ENCODE measurements around the gene UCN.
A peak's percentile ranks its signal among the peaks of the same experiment; 100 is the strongest.
"Not testable (repeated sequence)": the region's sequence is repeated elsewhere in the genome, so short reads cannot be mapped to it uniquely, and the experiment has no call there.

The UCN gene

DNA sequence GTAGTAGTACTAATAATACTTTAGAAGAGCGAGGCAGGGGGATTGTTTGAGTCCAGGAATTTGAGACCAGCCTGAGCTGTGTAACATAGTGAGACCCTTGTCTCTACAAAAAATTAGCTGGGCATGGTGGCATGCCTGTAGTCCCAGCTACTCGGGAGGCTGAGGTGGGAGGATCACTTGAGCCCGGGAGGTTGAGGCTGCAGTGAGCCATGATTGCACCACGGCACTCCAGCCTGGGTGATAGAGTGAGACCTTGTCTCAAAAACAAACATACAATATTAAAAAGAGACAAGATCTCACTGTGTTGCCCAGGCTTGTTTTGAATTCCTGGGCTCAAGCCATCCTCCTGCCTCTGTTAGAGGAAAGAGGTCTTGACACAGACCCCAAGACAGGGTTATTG lies 7.6 kb downstream of the UCN start:
- H3K4me3 ChIP-seq (ENCODE audit: low read length); H3K27ac ChIP-seq (ENCODE audit: low read length); H3K9ac ChIP-seq (ENCODE audit: low read length): not testable (repeated sequence)

DNA sequence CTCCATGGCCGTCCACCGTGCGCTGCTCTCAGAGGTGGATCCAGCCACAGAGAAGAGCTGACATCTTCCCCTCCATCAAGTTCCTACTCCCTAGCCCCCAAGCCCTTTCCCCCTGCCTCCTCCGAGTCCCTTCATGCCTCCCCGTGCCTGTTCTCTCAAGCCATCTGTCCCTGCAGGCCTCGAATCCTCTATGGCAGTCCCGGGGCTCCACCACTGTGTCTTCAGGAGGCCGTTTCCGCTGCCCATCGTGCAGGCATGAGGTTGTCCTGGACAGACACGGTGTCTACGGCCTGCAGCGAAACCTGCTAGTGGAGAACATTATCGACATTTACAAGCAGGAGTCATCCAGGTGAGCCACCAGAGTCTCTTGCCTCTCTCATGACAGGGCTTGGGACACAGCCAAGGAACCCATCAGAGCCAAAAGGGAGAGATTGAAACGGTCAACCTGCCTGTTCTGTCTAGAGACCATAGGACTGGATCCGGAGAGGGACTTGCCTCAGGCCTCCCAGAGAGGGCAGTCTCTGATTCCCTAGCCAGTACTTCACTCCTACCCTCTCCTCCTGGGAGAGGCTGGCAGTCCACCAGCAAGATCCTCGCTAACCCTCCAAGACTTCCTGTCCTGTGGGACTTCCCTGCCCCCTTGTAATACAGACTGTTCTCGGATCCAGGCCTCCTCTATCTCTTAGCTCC lies 9.7 kb downstream of the UCN start:
- H3K27ac ChIP-seq (ENCODE audit: low read length): no peak overlapping the region
- H3K36me3 ChIP-seq (ENCODE audit: control insufficient read depth, low read depth, low read length): no peaks in the 10 kb centered on the region
- no peaks in the 10 kb centered on the region for H3K4me1 ChIP-seq (ENCODE audit: control insufficient read depth, low read depth, low read length)
- H3K9ac ChIP-seq (ENCODE audit: low read length): no peak overlapping the region
- no peak overlapping the region for H3K4me3 ChIP-seq (ENCODE audit: low read length)
- H3K27me3 ChIP-seq (ENCODE audit: control insufficient read depth, insufficient read depth, low read length): no peaks in the 10 kb centered on the region
- no peaks in the 10 kb centered on the region for H3K9me3 ChIP-seq (ENCODE audit: control insufficient read depth, low read depth, low read length)

More for the DNA sequence above, 7.6 kb downstream of the UCN start:
- H3K27me3 ChIP-seq (ENCODE audit: control insufficient read depth, insufficient read depth, low read length): peaks cover 15% of the 10 kb centered on the region
- H3K4me1 ChIP-seq (ENCODE audit: control insufficient read depth, low read depth, low read length); H3K36me3 ChIP-seq (ENCODE audit: control insufficient read depth, low read depth, low read length); H3K9me3 ChIP-seq (ENCODE audit: control insufficient read depth, low read depth, low read length): not testable (repeated sequence)

DNA sequence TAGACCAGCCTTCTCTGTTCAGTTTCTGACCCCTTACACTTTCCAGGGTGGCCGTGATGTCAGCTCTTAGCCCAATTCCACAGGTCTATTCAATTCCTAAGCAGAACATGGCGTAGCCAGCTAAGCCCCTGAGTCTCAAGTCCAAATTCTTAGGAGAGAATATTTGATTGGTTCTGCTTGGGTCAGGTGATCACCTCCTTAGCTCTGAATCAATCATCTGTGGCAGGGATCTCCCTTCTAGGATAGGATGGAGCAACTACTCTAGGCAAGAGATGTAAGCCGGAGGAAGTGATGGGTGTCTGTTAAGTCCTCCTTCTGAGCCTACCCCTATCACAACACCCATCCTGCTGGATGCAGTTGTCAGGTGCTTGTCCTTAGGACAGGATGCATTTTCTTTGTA lies 11.1 kb downstream of the UCN start:
- Histone ChIP-seq H3K9me3 (ENCODE audit: control insufficient read depth, low read depth, low read length) (no peaks in the 10 kb centered on the region), H3K27me3 (ENCODE audit: control insufficient read depth, insufficient read depth, low read length) (no peaks in the 10 kb centered on the region), H3K36me3 (ENCODE audit: control insufficient read depth, low read depth, low read length) (no peaks in the 10 kb centered on the region), H3K9ac (ENCODE audit: low read length) (no peak overlapping the region), H3K4me1 (ENCODE audit: control insufficient read depth, low read depth, low read length) (no peaks in the 10 kb centered on the region), H3K27ac (ENCODE audit: low read length) (no peak overlapping the region), H3K4me3 (ENCODE audit: low read length) (no peak overlapping the region)

DNA sequence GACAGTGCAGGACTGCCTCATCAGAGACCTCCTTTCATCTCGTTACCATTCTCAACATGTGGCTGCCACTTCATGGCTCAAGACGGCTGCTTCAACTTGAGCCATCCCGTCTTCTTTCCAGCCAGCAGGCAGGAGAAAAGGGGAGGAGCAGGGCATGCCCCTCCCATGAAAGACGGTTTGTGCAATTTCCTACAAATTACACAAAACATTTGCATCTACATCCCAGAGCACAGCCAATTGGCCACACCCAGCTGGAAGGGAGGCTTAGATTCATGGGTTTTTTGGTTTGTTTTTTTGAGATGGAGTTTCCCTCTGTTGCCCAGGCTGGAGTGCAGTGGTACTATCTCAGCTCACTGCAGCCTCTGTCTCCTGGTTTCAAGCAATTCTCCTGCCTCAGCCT lies 11.8 kb downstream of the UCN start:
- no peak overlapping the region for H3K4me3 ChIP-seq (ENCODE audit: low read length)
- peaks cover 5% of the 10 kb centered on the region for H3K27me3 ChIP-seq (ENCODE audit: control insufficient read depth, insufficient read depth, low read length)
- H3K9ac ChIP-seq (ENCODE audit: low read length): no peak overlapping the region
- peaks cover 3% of the 10 kb centered on the region for H3K4me1 ChIP-seq (ENCODE audit: control insufficient read depth, low read depth, low read length)
- no peaks in the 10 kb centered on the region for H3K36me3 ChIP-seq (ENCODE audit: control insufficient read depth, low read depth, low read length)
- no peak overlapping the region for H3K27ac ChIP-seq (ENCODE audit: low read length)
- H3K9me3 ChIP-seq (ENCODE audit: control insufficient read depth, low read depth, low read length): no peaks in the 10 kb centered on the region

DNA sequence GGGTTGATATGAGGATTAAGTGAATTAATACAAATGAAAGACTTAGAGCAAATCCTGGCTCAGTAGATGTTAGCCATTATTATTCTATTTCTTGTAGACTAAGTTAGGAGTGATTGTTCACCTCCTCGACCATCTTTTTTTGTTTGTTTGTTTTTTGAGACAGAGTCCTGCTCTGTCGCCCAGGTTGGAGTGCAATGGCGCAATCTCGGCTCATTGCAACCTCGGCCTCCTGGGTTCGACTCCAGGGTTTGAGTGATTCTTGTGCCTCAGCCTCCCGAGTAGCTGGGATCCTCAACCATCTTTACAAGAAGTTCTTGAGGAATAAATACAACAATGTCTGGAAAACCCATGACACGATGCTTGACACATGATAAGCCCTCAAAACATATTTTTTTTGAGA lies 13.3 kb downstream of the UCN start:
- Histone ChIP-seq H3K4me3 (ENCODE audit: low read length) (no peak overlapping the region), H3K27me3 (ENCODE audit: control insufficient read depth, insufficient read depth, low read length) (peaks cover 5% of the 10 kb centered on the region), H3K36me3 (ENCODE audit: control insufficient read depth, low read depth, low read length) (no peaks in the 10 kb centered on the region), H3K9me3 (ENCODE audit: control insufficient read depth, low read depth, low read length) (no peaks in the 10 kb centered on the region), H3K9ac (ENCODE audit: low read length) (no peak overlapping the region), H3K4me1 (ENCODE audit: control insufficient read depth, low read depth, low read length) (peaks cover 3% of the 10 kb centered on the region), H3K27ac (ENCODE audit: low read length) (no peak overlapping the region)

DNA sequence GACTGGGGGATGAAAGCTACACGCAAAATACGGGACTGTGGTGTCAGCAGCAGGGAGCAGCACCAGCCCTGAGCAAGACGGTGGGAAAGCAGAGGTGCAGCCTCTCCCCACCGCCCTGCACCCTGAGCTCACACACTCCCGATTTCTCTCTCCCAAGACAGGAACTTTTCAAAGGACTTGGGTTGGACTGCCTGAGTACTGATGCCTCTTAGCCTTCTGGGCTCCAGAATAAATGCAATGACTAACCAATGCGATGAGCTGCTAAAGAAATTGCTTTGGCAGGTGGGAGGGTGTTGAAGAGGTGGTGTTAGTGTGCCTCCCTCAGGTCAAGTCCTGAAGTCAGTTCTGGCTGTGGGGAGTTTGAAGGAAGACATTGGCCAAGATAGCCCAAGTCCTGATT lies 16.4 kb downstream of the UCN start:
- H3K27ac ChIP-seq (ENCODE audit: low read length): no peak overlapping the region
- no peak overlapping the region for H3K4me3 ChIP-seq (ENCODE audit: low read length)
- H3K4me1 ChIP-seq (ENCODE audit: control insufficient read depth, low read depth, low read length): peaks cover 3% of the 10 kb centered on the region
- no peaks in the 10 kb centered on the region for H3K9me3 ChIP-seq (ENCODE audit: control insufficient read depth, low read depth, low read length)
- H3K36me3 ChIP-seq (ENCODE audit: control insufficient read depth, low read depth, low read length): no peaks in the 10 kb centered on the region
- no peak overlapping the region for H3K9ac ChIP-seq (ENCODE audit: low read length)
- H3K27me3 ChIP-seq (ENCODE audit: control insufficient read depth, insufficient read depth, low read length): peaks cover 5% of the 10 kb centered on the region

DNA sequence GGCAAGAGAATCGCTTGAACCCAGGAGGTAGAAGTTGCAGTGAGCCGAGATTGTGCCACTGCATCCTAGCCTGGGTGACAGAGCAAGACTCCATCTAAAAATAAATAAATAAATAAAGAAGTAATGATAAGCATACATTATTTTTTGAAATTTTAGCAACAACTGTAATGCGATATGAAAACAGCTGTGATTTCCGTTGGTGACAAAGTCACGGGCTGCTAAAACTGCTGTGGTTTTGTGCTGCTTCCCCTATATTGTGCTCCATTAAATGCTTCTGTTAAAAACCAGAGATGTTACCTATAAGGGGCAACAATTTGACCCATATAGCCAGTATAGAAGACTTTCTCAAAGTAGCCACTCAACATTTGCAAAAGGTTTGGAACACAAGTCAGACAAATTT lies 17.7 kb downstream of the UCN start:
- H3K4me3 ChIP-seq (ENCODE audit: low read length): no peak overlapping the region
- no peaks in the 10 kb centered on the region for H3K9me3 ChIP-seq (ENCODE audit: control insufficient read depth, low read depth, low read length)
- no peak overlapping the region for H3K27ac ChIP-seq (ENCODE audit: low read length)
- H3K4me1 ChIP-seq (ENCODE audit: control insufficient read depth, low read depth, low read length): peaks cover 3% of the 10 kb centered on the region
- peaks cover 5% of the 10 kb centered on the region for H3K27me3 ChIP-seq (ENCODE audit: control insufficient read depth, insufficient read depth, low read length)
- H3K9ac ChIP-seq (ENCODE audit: low read length): no peak overlapping the region
- no peaks in the 10 kb centered on the region for H3K36me3 ChIP-seq (ENCODE audit: control insufficient read depth, low read depth, low read length)

DNA sequence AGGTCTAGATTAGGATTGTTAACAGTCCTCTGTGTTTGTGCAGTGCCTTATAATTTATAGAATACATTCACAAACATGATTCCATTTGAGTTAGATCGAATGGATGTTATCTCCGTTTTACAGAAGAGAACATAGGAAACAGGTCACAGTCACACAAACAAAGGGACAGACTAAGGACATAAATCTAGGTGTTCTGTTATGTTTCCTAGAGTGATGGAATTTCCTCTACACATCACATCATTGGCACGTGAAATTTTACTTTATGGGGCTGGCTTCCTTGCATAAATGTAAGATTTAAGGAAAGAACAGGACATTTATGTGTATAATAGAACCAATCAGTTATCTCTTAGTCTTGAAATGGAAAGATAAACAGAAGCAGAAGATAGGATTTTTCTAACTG lies 19.6 kb downstream of the UCN start:
- H3K4me3 ChIP-seq (ENCODE audit: low read length): no peak overlapping the region
- no peak overlapping the region for H3K27ac ChIP-seq (ENCODE audit: low read length)
- H3K4me1 ChIP-seq (ENCODE audit: control insufficient read depth, low read depth, low read length): peaks cover 3% of the 10 kb centered on the region
- no peak overlapping the region for H3K9ac ChIP-seq (ENCODE audit: low read length)
- H3K27me3 ChIP-seq (ENCODE audit: control insufficient read depth, insufficient read depth, low read length): peaks cover 5% of the 10 kb centered on the region
- H3K36me3 ChIP-seq (ENCODE audit: control insufficient read depth, low read depth, low read length): no peaks in the 10 kb centered on the region
- H3K9me3 ChIP-seq (ENCODE audit: control insufficient read depth, low read depth, low read length): no peaks in the 10 kb centered on the region

DNA sequence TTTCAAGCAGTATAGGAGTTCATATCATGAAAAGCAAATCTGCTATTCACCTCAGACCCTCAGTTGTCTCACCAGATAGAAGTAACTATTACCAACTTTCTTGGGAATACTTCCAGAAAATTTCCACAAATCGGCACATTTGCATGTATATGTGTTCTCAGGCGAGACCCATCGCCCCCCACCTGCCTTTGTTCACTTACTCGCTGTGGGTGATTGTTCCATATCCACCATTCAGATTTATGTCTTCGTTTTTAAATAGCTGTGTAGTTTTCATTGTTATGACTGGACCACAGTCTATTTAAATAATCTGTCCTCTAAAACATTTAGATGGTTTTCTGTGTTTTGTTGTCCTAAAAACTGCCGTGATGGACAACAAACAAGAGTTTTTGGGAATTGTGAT lies 22.8 kb downstream of the UCN start:
- H3K9ac ChIP-seq (ENCODE audit: low read length): no peak overlapping the region
- H3K27me3 ChIP-seq (ENCODE audit: control insufficient read depth, insufficient read depth, low read length): peaks cover 20% of the 10 kb centered on the region
- H3K27ac ChIP-seq (ENCODE audit: low read length): no peak overlapping the region
- no peaks in the 10 kb centered on the region for H3K36me3 ChIP-seq (ENCODE audit: control insufficient read depth, low read depth, low read length)
- no peaks in the 10 kb centered on the region for H3K9me3 ChIP-seq (ENCODE audit: control insufficient read depth, low read depth, low read length)
- no peak overlapping the region for H3K4me3 ChIP-seq (ENCODE audit: low read length)
- H3K4me1 ChIP-seq (ENCODE audit: control insufficient read depth, low read depth, low read length): peaks cover 22% of the 10 kb centered on the region

DNA sequence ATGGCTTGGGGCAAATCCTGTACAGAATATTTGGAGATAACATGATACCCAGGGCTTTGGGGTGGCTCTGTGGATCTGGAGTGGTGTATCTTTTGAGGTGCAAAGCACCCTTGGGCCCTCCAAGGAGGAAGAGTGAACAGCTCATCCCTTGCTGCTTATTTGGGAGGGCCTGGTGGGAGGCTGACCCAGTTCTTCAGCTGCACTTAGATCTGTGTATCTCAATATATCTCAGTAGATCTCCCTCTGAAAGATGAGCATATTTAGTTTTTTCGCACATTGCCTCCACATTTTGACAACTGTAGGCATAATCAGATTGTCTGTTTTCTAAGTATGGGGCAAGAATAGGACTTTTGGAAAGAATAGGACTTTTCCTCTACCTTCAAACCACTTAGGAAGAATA lies 23.2 kb downstream of the UCN start:
- H3K4me3 ChIP-seq (ENCODE audit: low read length): no peak overlapping the region
- H3K4me1 ChIP-seq (ENCODE audit: control insufficient read depth, low read depth, low read length): peaks cover 22% of the 10 kb centered on the region
- no peaks in the 10 kb centered on the region for H3K36me3 ChIP-seq (ENCODE audit: control insufficient read depth, low read depth, low read length)
- peaks cover 20% of the 10 kb centered on the region for H3K27me3 ChIP-seq (ENCODE audit: control insufficient read depth, insufficient read depth, low read length)
- no peak overlapping the region for H3K9ac ChIP-seq (ENCODE audit: low read length)
- no peak overlapping the region for H3K27ac ChIP-seq (ENCODE audit: low read length)
- H3K9me3 ChIP-seq (ENCODE audit: control insufficient read depth, low read depth, low read length): no peaks in the 10 kb centered on the region

DNA sequence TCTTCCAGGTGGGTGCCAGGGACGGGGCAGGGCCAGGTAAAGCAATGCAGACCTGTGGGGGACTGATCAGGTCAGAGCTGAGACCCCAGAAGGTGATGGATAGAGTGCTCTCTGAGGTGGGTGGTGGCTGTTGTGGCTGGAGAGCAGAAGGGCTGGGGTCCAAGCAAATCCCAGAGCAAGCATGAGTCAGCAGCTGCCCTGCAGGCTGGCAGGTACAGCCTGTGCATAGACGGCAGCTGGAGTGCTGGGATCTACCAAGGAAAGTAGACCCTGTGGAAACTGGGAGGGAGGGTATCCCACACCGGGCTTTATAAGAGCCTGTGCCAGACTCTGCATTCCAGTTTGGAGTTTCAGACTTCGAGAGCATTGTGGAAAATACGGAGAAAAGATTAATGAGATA lies 25.4 kb downstream of the UCN start:
- peak overlapping the region; percentile 48 for H3K4me3 ChIP-seq (ENCODE audit: low read length)
- H3K9ac ChIP-seq (ENCODE audit: low read length): peak overlapping the region; percentile 25
- H3K27me3 ChIP-seq (ENCODE audit: control insufficient read depth, insufficient read depth, low read length): peaks cover 20% of the 10 kb centered on the region
- H3K4me1 ChIP-seq (ENCODE audit: control insufficient read depth, low read depth, low read length): peaks cover 22% of the 10 kb centered on the region
- H3K27ac ChIP-seq (ENCODE audit: low read length): no peak overlapping the region
- H3K9me3 ChIP-seq (ENCODE audit: control insufficient read depth, low read depth, low read length): no peaks in the 10 kb centered on the region
- H3K36me3 ChIP-seq (ENCODE audit: control insufficient read depth, low read depth, low read length): no peaks in the 10 kb centered on the region

DNA sequence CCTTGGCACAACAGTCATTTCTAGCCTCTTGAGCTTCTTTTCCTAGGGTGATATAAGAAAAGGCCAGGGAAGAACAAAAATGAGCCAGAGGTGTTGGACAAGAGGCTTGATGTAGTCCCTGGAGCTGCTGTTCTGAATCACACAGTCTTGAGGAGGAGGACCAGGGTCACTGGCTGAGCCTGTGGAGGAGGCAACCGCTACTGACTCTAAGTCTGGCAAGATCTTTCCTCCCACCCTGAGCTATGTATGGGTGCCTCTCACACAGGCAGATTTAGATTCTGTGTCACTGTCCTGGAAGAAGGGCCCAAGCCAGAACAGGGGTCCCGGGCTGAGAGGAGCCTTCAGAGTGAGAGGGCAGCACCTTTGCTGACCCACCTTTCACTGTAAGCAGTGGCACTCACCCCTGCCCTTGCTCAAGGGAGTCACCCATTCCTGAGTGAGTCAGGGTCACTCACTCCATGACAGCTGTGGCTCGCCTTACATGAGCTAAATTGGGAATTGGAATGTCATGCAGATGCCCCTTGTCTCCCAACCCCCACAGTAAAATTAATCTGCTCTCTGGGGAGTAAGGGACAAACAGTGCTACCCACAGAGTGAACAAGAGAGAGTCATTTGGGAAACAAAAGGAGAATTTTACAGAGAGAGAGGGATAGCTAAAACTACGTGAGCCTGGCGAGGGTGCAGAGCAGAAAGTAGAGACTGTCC lies 26.2 kb downstream of the UCN start, which contains the start of gene TRIM54:
Gene TRIM54 (plus strand): TSS at position 575 of the 705 bp plus-strand sequence. CDS start 303 bp downstream, outside the sequence.
- H3K9ac ChIP-seq (ENCODE audit: low read length): peak within 1 kb of the TSS; percentile 25
- peak within 1 kb of the TSS; percentile 48 for H3K4me3 ChIP-seq (ENCODE audit: low read length)
- no peak within 1 kb of the TSS for H3K27ac ChIP-seq (ENCODE audit: low read length)
- H3K27me3 ChIP-seq (ENCODE audit: control insufficient read depth, insufficient read depth, low read length): peaks cover 20% of the 10 kb centered on the region
- no peaks in the 10 kb centered on the region for H3K9me3 ChIP-seq (ENCODE audit: control insufficient read depth, low read depth, low read length)
- peaks cover 22% of the 10 kb centered on the region for H3K4me1 ChIP-seq (ENCODE audit: control insufficient read depth, low read depth, low read length)
- no peaks in the 10 kb centered on the region for H3K36me3 ChIP-seq (ENCODE audit: control insufficient read depth, low read depth, low read length)

Measured in iPS-18a (cell line).